Thyroid gland (tissue), 4 donors: ENCODE measurements around the gene LIN37.

Experiments
- POLR2A ChIP-seq, 2 donors: fragments of 450-650 bp; IDR thresholded peaks; one replicate each; pipeline ENCODE4 v1.6.1; 2017; ENCODE audit warnings: antibody characterized with exemption in 2 of 2, mild to moderate bottlenecking in 2 of 2, moderate library complexity in 1 of 2
- TF ChIP-seq, protein P1 (sequence below), 6 experiments: fragments of 200-600 bp in 3 of 6; fragments of 450-650 bp in 3 of 6; sonication (generic) in 3 of 6; IDR thresholded peaks; one replicate each; pipeline ENCODE4 v1.5.1; 2016 to 2019; ENCODE audit warnings: antibody characterized with exemption in 6 of 6, mild to moderate bottlenecking in 2 of 6, inconsistent platforms in 1 of 6, moderate library complexity in 1 of 6

DNA sequence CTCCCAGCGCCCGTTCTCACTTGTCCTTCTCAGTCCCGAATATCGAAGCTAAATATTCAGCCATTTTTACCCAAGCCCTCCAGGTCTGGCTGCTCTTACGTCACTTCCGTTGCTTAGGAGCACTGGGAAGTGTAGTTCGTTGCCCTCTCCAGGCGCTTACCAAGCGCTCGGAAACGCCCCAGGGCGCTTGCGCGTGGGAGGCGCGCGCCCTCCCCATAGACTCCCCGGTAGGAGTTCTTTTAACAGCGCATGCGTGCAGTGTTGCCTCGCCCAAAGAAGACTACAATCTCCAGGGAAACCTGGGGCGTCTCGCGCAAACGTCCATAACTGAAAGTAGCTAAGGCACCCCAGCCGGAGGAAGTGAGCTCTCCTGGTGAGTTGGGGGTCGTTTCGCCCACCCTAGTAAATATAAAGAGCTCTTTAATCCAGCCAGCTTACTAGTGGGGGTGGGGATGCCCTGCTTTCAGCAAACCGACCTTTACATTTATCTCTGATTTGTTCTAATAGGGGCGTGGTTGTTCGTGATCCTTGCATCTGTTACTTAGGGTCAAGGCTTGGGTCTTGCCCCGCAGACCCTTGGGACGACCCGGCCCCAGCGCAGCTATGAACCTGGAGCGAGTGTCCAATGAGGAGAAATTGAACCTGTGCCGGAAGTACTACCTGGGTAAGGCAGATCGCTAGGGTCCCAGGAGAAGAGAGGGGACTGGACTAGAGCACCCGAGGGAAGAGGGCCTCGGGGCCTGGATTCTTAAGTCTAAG is 2.9 kb upstream of the LIN37 start, which contains the start of the genes PSENEN and U2AF1L4:
- TF ChIP-seq, protein P1, sequence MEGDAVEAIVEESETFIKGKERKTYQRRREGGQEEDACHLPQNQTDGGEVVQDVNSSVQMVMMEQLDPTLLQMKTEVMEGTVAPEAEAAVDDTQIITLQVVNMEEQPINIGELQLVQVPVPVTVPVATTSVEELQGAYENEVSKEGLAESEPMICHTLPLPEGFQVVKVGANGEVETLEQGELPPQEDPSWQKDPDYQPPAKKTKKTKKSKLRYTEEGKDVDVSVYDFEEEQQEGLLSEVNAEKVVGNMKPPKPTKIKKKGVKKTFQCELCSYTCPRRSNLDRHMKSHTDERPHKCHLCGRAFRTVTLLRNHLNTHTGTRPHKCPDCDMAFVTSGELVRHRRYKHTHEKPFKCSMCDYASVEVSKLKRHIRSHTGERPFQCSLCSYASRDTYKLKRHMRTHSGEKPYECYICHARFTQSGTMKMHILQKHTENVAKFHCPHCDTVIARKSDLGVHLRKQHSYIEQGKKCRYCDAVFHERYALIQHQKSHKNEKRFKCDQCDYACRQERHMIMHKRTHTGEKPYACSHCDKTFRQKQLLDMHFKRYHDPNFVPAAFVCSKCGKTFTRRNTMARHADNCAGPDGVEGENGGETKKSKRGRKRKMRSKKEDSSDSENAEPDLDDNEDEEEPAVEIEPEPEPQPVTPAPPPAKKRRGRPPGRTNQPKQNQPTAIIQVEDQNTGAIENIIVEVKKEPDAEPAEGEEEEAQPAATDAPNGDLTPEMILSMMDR (IDR thresholded peaks at IDR 0.05) = peak in 1 of 6 experiments; percentile 14
- TF ChIP-seq POLR2A (IDR thresholded peaks at IDR 0.05) = peak in 1 of 2 donors; percentile 49
